NCI-H2081 treated with DMSO at 0.1 percent for 48 hours (cell line): Measurements from ENCODE around the gene DUSP10.

Source experiments
- DNase-seq: peaks from one replicate; lab custom pipeline; 2025; lab: John Stamatoyannopoulos, UW

Gene DUSP10

GRCh38 chr1:221712776-221713431 lies 29.0 kb downstream of the DUSP10 start:
- no peak for DNase-seq

GRCh38 chr1:221712198-221712684 lies 29.6 kb downstream of the DUSP10 start:
- no peak for DNase-seq

GRCh38 chr1:221711656-221712055 lies 30.2 kb downstream of the DUSP10 start:
- DNase-seq: no peak

GRCh38 chr1:221711063-221711577 lies 30.8 kb downstream of the DUSP10 start:
- DNase-seq: no peak

GRCh38 chr1:221709854-221710253 lies 32.0 kb downstream of the DUSP10 start:
- no peak for DNase-seq

GRCh38 chr1:221708987-221709386 lies 32.9 kb downstream of the DUSP10 start:
- peak; percentile 98 for DNase-seq

GRCh38 chr1:221708076-221708571 lies 33.8 kb downstream of the DUSP10 start:
- no peak for DNase-seq

GRCh38 chr1:221706876-221707582 lies 34.9 kb downstream of the DUSP10 start:
- DNase-seq: no peak

- no peak for DNase-seq
These were observed 35.7 kb downstream of the DUSP10 start for GRCh38 chr1:221706191-221706590.

- no peak for DNase-seq
These were observed 37.6 kb downstream of the DUSP10 start for GRCh38 chr1:221704306-221704705.

GRCh38 chr1:221701570-221702186 lies 40.2 kb downstream of the DUSP10 start:
- no peak for DNase-seq

- DNase-seq: no peak
These were observed 40.9 kb downstream of the DUSP10 start for GRCh38 chr1:221700948-221701347.

- no peak for DNase-seq
These were observed 41.4 kb downstream of the DUSP10 start for GRCh38 chr1:221700536-221700935.

GRCh38 chr1:221699978-221700519 lies 41.8 kb downstream of the DUSP10 start:
- no peak for DNase-seq

- no peak for DNase-seq
These were observed 42.3 kb downstream of the DUSP10 start for GRCh38 chr1:221699577-221699976.

GRCh38 chr1:221698579-221699349 lies 43.1 kb downstream of the DUSP10 start:
- no peak for DNase-seq

- DNase-seq: no peak
These were observed 43.9 kb downstream of the DUSP10 start for GRCh38 chr1:221697923-221698425.

- no peak for DNase-seq
These were observed 45.0 kb downstream of the DUSP10 start for GRCh38 chr1:221696718-221697461.

GRCh38 chr1:221696027-221696426 lies 45.9 kb downstream of the DUSP10 start:
- no peak for DNase-seq

- DNase-seq: no peak
These were observed 46.6 kb downstream of the DUSP10 start for GRCh38 chr1:221695301-221695700.

- no peak for DNase-seq
These were observed 47.8 kb downstream of the DUSP10 start for GRCh38 chr1:221694109-221694508.
